Tibial artery (tissue), 4 donors: ENCODE results near the gene TXNL1.

Experiments
- DNase-seq, 2 donors: peaks; one replicate each; pipeline ENCODE4 v3.0.0-alpha.2; 2019
- H3K27ac ChIP-seq, 2 donors: fragments of 200-600 bp; sonication (generic) in 1 of 2; 1 replicate in 1 of 2; 2 replicates in 1 of 2; pipeline ENCODE4 v1.5.1; 2018 to 2019; ENCODE audit warnings: mild to moderate bottlenecking in 1 of 2
- H3K27me3 ChIP-seq, 2 donors: fragments of 200-600 bp; sonication (generic) in 1 of 2; one replicate each; pipeline versions ENCODE4 v1.5.1 to v1.6.0; 2016 to 2019
- H3K36me3 ChIP-seq, 3 donors: fragments of 200-600 bp; sonication (generic) in 2 of 3; one replicate each; pipeline ENCODE4 v1.5.1; 2016 to 2019; ENCODE audit warnings: mild to moderate bottlenecking in 2 of 3
- H3K4me1 ChIP-seq, 4 donors: fragments of 200-600 bp; sonication (generic) in 2 of 4; 1 replicate in 3 of 4; 2 replicates in 1 of 4; pipeline ENCODE4 v1.5.1; 2016 to 2019
- H3K4me3 ChIP-seq, 2 donors: fragments of 200-600 bp; sonication (generic) in 1 of 2; 1 replicate in 1 of 2; 2 replicates in 1 of 2; pipeline ENCODE4 v1.5.1; 2018 to 2019; ENCODE audit warnings: mild to moderate bottlenecking in 2 of 2
- H3K9me3 ChIP-seq, 3 donors: fragments of 200-600 bp; sonication (generic) in 1 of 3; one replicate each; pipeline ENCODE4 v1.5.1; 2016 to 2019
- intact Hi-C: fragments of 100-400 bp; cut with DNase I; formaldehyde crosslinking; loops from one replicate; pipeline ENCODE4 v1.15.0; 2023; ENCODE audit warnings: low total_unique reads
- TF ChIP-seq, protein P1 (sequence below), 2 experiments: fragments of 200-600 bp in 1 of 2; fragments of 450-650 bp in 1 of 2; IDR thresholded peaks; one replicate each; pipeline ENCODE4 v1.5.1; 2017 to 2019; ENCODE audit warnings: antibody characterized with exemption in 2 of 2, mild to moderate bottlenecking in 1 of 2, moderate library complexity in 1 of 2

The TXNL1 gene

DNA sequence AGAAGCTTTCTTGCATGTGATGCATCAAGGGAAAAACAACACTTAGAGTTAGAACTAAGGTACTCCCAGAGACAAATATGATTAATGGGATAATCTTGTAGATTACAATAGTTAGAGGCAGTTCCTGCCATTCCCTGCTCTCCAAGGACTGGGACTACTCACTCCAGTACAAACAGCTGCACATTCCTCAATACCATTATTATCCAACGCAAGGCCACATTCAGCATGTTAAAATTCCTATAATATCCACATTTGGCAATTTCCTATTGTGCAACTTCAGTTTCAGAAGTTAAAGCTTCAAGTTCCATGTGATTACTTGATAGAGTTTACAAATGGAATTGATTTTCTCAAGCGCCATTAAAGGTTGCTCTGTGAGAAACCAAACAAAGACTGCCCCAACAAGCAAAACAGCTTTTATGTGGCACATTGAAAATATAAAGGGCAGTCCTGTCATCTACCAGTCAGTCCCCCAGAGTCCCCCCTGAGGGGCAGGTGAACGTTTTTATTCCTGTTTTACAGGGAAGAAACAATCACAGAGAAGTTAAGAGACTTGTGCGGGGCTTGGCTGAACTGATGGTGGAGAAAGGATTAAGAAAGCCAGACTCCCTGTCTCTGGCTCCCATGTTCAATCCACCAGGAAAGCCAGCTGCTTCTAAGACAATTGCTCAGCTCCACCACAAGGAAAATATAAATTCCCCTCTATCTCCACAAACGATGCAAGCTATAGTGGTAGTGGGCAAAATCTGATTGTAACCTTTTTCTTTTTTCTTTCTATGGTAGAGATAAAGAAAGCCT lies 72.6 kb downstream of the TXNL1 start:
- no peak for DNase-seq
- Histone ChIP-seq H3K27me3 (no peaks in the 10 kb centered on the region), H3K36me3 (no peaks in the 10 kb centered on the region), H3K9me3 (no peaks in the 10 kb centered on the region), H3K27ac (no peak overlapping the region), H3K4me1 (no peaks in the 10 kb centered on the region), H3K4me3 (no peak overlapping the region)
- TF ChIP-seq, protein P1, sequence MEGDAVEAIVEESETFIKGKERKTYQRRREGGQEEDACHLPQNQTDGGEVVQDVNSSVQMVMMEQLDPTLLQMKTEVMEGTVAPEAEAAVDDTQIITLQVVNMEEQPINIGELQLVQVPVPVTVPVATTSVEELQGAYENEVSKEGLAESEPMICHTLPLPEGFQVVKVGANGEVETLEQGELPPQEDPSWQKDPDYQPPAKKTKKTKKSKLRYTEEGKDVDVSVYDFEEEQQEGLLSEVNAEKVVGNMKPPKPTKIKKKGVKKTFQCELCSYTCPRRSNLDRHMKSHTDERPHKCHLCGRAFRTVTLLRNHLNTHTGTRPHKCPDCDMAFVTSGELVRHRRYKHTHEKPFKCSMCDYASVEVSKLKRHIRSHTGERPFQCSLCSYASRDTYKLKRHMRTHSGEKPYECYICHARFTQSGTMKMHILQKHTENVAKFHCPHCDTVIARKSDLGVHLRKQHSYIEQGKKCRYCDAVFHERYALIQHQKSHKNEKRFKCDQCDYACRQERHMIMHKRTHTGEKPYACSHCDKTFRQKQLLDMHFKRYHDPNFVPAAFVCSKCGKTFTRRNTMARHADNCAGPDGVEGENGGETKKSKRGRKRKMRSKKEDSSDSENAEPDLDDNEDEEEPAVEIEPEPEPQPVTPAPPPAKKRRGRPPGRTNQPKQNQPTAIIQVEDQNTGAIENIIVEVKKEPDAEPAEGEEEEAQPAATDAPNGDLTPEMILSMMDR (IDR thresholded peaks at IDR 0.05) = no peak
- intact Hi-C loops = no loop called here

DNA sequence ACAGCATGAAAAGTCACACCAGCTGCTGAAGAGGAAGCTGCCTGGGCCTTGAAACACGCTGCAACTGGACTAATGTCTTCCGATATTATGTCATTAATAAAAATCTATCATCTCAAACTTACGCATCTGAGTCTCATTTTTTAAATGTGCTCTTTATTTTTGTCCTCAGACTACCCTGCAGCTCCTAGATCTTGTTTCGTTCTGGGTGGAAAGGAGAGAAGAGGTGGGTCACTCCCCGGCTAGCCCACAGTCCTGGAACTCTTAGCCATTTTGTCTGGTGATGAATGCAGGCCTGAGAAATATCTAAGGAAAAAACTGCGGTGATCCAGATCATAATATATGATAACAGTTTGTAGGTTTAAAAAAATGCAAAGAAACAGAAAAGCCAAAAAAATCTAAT lies 73.3 kb downstream of the TXNL1 start:
- TF ChIP-seq, protein P1 (IDR thresholded peaks at IDR 0.05) = no peak
- H3K4me3 ChIP-seq = no peak overlapping the region
- DNase-seq = no peak
- H3K36me3 ChIP-seq = no peaks in the 10 kb centered on the region
- H3K4me1 ChIP-seq = no peaks in the 10 kb centered on the region
- H3K9me3 ChIP-seq = no peaks in the 10 kb centered on the region
- H3K27ac ChIP-seq = no peak overlapping the region
- no peaks in the 10 kb centered on the region for H3K27me3 ChIP-seq
- intact Hi-C loops = no loop called here

DNA sequence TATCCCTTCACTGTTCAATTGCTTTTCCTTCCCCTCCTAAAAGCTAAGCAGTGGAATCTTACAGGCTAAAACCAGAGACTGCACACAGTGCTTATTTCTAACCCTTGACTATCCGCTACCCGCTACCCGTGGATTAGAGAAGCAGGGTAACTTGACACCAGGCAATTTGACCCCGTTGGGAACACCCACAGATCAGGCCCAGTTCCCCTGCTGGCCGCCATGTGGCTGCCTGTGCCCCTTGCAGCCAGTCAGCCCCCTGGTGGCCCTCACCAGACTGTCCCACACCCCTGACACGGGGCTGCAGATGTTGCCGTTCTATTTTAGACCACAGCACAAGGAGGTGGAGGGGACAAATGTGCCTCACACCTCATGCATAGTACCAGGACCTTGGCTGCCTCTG lies 74.8 kb downstream of the TXNL1 start:
- Histone ChIP-seq H3K27me3 (no peaks in the 10 kb centered on the region), H3K4me1 (no peaks in the 10 kb centered on the region), H3K36me3 (no peaks in the 10 kb centered on the region), H3K4me3 (no peak overlapping the region), H3K27ac (no peak overlapping the region), H3K9me3 (no peaks in the 10 kb centered on the region)
- no peak for DNase-seq
- TF ChIP-seq, protein P1 (IDR thresholded peaks at IDR 0.05) = no peak
- intact Hi-C loops = no loop called here

DNA sequence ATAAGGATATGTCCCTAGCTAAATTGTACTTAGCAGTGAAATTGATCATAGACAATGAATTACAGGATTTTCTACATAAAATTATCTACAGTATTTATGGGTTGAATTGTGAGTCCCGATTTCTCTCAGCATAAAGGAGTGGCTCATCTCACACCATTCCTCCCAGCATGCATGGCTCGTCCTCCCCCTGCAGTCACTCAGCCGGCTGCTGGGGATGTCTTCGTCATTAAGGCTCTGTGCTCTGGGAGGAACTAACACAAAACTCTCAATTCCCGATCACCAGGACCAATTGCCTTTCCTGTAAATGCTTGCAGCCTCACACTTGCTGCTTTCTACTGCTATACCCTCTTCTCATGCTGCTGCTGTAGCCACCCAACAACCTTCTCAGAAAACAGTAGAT lies 75.9 kb downstream of the TXNL1 start:
- Histone ChIP-seq H3K27me3 (no peaks in the 10 kb centered on the region), H3K27ac (no peak overlapping the region), H3K4me3 (no peak overlapping the region), H3K9me3 (no peaks in the 10 kb centered on the region), H3K4me1 (no peaks in the 10 kb centered on the region), H3K36me3 (no peaks in the 10 kb centered on the region)
- intact Hi-C loops = no loop called here
- TF ChIP-seq, protein P1 (IDR thresholded peaks at IDR 0.05) = no peak
- no peak for DNase-seq

DNA sequence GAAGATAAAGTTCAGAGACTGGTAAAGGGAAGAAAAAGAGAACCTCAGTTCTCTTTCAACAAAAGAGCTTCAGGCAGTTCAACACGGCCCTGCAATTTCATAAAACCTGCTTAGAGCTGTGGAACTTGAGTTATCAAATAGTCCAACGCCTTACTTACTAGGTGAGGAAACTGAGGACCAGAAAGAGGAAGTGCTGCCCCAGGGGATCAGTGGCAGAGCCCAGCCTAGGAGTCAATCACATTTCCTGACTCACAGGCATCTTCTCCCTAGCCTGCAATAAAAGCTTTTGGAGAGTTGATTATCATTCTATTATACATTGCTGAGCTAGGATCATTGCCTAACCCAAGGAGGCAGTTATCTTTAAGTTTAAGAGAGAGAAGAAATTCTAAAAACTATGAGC lies 77.4 kb downstream of the TXNL1 start:
- no peaks in the 10 kb centered on the region for H3K9me3 ChIP-seq
- intact Hi-C loops = no loop called here
- H3K36me3 ChIP-seq = no peaks in the 10 kb centered on the region
- no peaks in the 10 kb centered on the region for H3K27me3 ChIP-seq
- TF ChIP-seq, protein P1 (IDR thresholded peaks at IDR 0.05) = no peak
- DNase-seq = no peak
- H3K27ac ChIP-seq = no peak overlapping the region
- no peak overlapping the region for H3K4me3 ChIP-seq
- no peaks in the 10 kb centered on the region for H3K4me1 ChIP-seq
